Measurements from ENCODE around the gene CACNB2. TPM values are rescaled to one million over a fixed set of nuclear protein-coding genes. Genes with fewer than 3 reads are reported as not detected.

CACNB2 gene
- total RNA-seq, 2 donors from 2014 or later, result 19.0 to 20.6 TPM

DNA sequence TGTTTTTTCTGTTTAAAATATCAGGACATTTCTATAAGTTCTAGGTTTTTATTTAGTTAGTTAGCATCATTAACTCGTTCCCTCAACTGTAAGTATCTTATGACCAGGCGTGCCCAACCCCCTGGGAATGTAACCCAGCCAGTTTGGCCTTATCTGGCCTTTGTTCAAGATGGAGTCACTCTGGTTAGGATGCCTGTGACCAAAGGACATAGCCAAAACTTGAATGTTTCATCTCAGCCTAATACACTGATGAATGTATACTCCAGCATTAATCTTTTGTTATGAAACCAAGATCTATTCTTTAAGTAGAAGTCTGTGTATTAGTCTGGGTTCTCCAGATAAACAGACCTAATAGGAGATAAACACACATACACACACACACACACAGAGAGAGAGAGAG is 279.7 kb downstream of the CACNB2 start:
- TF ChIP-seq, protein P1, sequence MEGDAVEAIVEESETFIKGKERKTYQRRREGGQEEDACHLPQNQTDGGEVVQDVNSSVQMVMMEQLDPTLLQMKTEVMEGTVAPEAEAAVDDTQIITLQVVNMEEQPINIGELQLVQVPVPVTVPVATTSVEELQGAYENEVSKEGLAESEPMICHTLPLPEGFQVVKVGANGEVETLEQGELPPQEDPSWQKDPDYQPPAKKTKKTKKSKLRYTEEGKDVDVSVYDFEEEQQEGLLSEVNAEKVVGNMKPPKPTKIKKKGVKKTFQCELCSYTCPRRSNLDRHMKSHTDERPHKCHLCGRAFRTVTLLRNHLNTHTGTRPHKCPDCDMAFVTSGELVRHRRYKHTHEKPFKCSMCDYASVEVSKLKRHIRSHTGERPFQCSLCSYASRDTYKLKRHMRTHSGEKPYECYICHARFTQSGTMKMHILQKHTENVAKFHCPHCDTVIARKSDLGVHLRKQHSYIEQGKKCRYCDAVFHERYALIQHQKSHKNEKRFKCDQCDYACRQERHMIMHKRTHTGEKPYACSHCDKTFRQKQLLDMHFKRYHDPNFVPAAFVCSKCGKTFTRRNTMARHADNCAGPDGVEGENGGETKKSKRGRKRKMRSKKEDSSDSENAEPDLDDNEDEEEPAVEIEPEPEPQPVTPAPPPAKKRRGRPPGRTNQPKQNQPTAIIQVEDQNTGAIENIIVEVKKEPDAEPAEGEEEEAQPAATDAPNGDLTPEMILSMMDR (IDR thresholded peaks at IDR 0.05), result no peak
- Histone ChIP-seq H3K4me1 (peaks cover 0 to 10% of the 10 kb centered on the region in 2 donors), H3K36me3 (no peaks in the 10 kb centered on the region), H3K4me3 (no peak overlapping the region), H3K9me3 (peaks cover 0 to 4% of the 10 kb centered on the region in 2 donors), H3K27me3 (no peaks in the 10 kb centered on the region), H3K27ac (no peak overlapping the region)
- DNase-seq (ENCODE audit: low spot score), result no peak

DNA sequence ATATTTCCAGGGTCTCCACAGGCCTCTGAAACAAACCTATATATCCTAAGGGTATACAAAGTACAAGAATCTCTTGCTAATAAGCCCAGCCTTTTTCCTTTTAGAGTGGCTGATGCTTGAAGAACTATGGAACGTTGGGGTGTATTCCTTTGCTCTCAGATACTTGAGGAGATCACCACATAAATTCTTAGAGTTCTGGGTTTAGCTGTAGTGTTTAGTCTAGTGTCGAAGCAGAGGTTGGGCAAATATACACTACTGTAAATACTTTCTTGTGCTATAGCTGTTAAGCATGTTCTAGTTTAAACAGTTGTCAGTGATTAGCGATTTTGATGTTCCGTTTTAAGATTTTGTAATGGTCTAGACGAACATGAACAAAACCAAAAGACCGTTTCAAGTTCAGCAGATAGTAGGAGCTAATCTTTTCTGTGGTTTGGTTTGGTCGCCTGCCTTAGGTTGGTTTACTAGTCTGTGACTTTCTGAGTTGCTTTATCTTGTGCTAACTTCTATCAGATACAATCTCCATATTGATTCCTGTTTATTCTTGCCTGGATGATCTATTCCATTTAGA is 281.6 kb downstream of the CACNB2 start:
- DNase-seq (ENCODE audit: low spot score), result no peak
- Histone ChIP-seq H3K27ac (no peak overlapping the region), H3K4me1 (peaks cover 0 to 9% of the 10 kb centered on the region in 2 donors), H3K27me3 (no peaks in the 10 kb centered on the region), H3K9me3 (no peaks in the 10 kb centered on the region), H3K4me3 (no peak overlapping the region), H3K36me3 (no peaks in the 10 kb centered on the region)
- TF ChIP-seq, protein P1 (IDR thresholded peaks at IDR 0.05), result no peak

DNA sequence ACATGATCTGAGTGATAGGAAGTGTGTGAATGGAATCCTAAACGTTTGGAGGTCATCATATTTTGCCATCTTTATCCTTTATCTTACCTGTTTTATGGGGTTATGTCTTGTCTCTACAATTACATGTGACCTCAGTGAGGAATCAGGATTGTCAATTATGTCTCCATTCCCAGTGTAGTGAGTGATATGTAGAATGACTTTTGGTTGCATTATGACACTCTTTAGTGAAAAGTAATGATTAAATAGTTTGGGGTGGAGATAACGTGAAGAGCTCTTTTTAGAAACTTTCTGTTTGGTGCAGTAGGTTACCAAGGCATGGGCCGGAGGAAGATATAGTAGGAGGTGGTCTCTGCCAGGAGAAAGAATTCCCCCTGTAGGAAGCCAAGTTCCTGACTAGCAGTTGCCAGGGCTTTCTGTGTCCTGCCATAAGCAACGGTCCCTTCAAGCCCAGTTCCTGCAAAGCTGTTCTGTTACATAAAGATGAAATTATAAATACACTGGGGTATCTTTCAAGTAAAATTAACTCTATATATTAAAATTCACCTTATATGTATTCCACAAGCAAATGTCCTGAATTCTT is 282.9 kb downstream of the CACNB2 start:
- Histone ChIP-seq H3K4me3 (no peak overlapping the region), H3K27ac (peak overlapping the region in 1 of 2 donors; percentile 5), H3K36me3 (no peaks in the 10 kb centered on the region), H3K4me1 (peaks cover 0 to 9% of the 10 kb centered on the region in 2 donors), H3K27me3 (no peaks in the 10 kb centered on the region), H3K9me3 (no peaks in the 10 kb centered on the region)
- TF ChIP-seq, protein P1 (IDR thresholded peaks at IDR 0.05), result no peak
- no peak for DNase-seq (ENCODE audit: low spot score)

DNA sequence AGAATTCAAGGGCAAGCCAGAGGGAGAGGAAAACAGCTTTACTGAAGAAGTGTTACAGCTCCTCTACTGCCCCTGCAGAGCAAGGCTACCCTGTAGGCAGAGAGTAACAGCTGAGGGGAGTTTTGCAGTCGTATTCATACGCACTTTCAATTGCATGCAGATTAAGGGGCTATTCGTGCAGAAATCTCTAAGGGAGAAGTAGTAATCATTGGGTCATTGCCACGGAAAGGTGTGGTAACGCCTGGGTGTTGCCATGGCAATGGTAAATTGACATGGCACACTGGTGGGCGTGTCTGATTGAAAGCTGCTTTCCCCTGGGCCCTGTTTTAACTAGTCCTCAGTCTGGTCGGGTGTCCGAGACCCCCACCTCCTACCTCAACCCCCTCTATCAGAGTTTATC is 284.0 kb downstream of the CACNB2 start:
- no peak overlapping the region for H3K4me3 ChIP-seq
- H3K36me3 ChIP-seq, result no peaks in the 10 kb centered on the region
- DNase-seq (ENCODE audit: low spot score), result no peak
- H3K9me3 ChIP-seq, result no peaks in the 10 kb centered on the region
- H3K4me1 ChIP-seq, result peaks cover 0 to 9% of the 10 kb centered on the region in 2 donors
- H3K27me3 ChIP-seq, result no peaks in the 10 kb centered on the region
- TF ChIP-seq, protein P1 (IDR thresholded peaks at IDR 0.05), result no peak
- H3K27ac ChIP-seq, result no peak overlapping the region

DNA sequence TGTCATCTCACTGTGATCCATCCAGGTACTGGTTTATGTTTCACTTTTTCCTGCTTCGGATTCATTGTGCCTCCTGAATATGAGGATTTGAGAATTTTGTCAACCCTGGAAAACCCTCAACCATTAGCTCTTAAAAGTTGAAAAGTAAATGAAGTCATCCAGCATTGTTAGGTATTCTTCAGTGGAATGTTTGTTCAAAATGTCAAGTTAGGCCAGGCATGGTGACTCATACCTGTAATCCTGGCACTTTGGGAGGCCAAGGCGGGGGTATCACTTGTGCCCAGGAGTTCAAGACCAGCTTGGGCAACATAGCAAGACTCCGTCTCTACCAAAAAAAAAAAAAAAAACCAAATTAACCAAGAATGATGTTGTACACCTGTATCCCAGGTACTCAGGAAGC is 289.1 kb downstream of the CACNB2 start:
- Histone ChIP-seq H3K9me3 (no peaks in the 10 kb centered on the region), H3K27me3 (no peaks in the 10 kb centered on the region), H3K27ac (no peak overlapping the region), H3K4me1 (no peaks in the 10 kb centered on the region), H3K36me3 (no peaks in the 10 kb centered on the region), H3K4me3 (no peak overlapping the region)
- TF ChIP-seq, protein P1 (IDR thresholded peaks at IDR 0.05), result no peak
- DNase-seq (ENCODE audit: low spot score), result no peak

DNA sequence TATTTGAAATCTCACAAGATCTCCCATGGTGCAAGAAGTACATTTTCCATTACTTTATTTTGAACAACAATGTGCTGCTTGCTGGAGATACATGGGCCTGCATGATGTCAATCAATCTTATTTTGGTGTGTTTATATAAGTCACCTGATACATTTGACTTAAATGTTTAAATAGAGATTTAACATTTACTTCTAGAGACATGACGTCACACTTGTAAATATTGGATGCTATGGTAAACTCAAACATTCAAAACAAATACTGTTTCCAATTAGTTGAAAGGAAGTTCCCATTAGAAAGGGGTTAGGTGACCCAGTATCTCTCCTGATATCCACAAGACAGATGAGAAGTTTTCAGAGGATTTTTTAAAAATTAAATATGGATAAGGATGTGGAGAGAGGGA is 296.7 kb downstream of the CACNB2 start:
- Histone ChIP-seq H3K4me3 (no peak overlapping the region), H3K9me3 (no peaks in the 10 kb centered on the region), H3K4me1 (no peaks in the 10 kb centered on the region), H3K36me3 (no peaks in the 10 kb centered on the region), H3K27ac (peak overlapping the region in 1 of 2 donors; percentile 88), H3K27me3 (no peaks in the 10 kb centered on the region)
- TF ChIP-seq, protein P1 (IDR thresholded peaks at IDR 0.05), result no peak
- no peak for DNase-seq (ENCODE audit: low spot score)
